Gastroesophageal sphincter (tissue), 4 donors: Measurements from ENCODE around the gene VIPR1. TPM values are rescaled to one million over a fixed set of nuclear protein-coding genes. Genes with fewer than 3 reads are reported as not detected.
A peak's percentile ranks its signal among the peaks of the same experiment; 100 is the strongest.
"Not testable (repeated sequence)": the region's sequence is repeated elsewhere in the genome, so short reads cannot be mapped to it uniquely, and the experiment has no call there.

Source experiments
- ATAC-seq: fragments of 150-250 bp; one replicate; pipeline ENCODE4 v1.9.1; 2016; ENCODE audit warnings: mild to moderate bottlenecking, moderate library complexity
- H3K27ac ChIP-seq, 4 donors: fragments of 200-600 bp; sonication (generic) in 3 of 4; 1 replicate in 3 of 4; 2 replicates in 1 of 4; pipeline ENCODE4 v1.5.1; 2016 to 2019
- H3K27me3 ChIP-seq: fragments of 200-600 bp; sonication (generic); one replicate; pipeline ENCODE4 v1.5.1; 2019
- H3K36me3 ChIP-seq, 2 donors: fragments of 200-600 bp; sonication (generic); one replicate each; pipeline ENCODE4 v1.5.1; 2019; ENCODE audit warnings: control low read depth in 1 of 2
- H3K4me1 ChIP-seq, 3 donors: fragments of 200-600 bp; sonication (generic); 1 replicate in 2 of 3; 2 replicates in 1 of 3; pipeline ENCODE4 v1.5.1; 2016 to 2019; ENCODE audit warnings: control low read depth in 2 of 3
- H3K4me3 ChIP-seq, 2 donors: fragments of 200-600 bp; sonication (generic); one replicate each; pipeline ENCODE4 v1.5.1; 2019; ENCODE audit warnings: mild to moderate bottlenecking in 1 of 2, moderate library complexity in 1 of 2
- H3K9me3 ChIP-seq, 3 donors: fragments of 200-600 bp; sonication (generic); one replicate each; pipeline ENCODE4 v1.5.1; 2017 to 2019; ENCODE audit warnings: control low read depth in 2 of 3
- EP300 ChIP-seq: sonication (generic); formaldehyde crosslinking; IDR thresholded peaks from one replicate; pipeline ENCODE4 v1.6.1; 2017; ENCODE audit warnings: antibody characterized with exemption, mild to moderate bottlenecking
- POLR2A ChIP-seq, 2 donors: fragments of 450-650 bp; IDR thresholded peaks; one replicate each; pipeline ENCODE4 v1.6.1; 2017; ENCODE audit warnings: antibody characterized with exemption in 2 of 2, mild to moderate bottlenecking in 2 of 2, moderate library complexity in 1 of 2
- POLR2AphosphoS5 ChIP-seq: sonication (generic); formaldehyde crosslinking; IDR thresholded peaks from one replicate; pipeline ENCODE4 v1.6.1; 2017; ENCODE audit warnings: antibody characterized with exemption
- WGBS, 2 donors: methylation state at CpG; one replicate each; pipeline ENCODE4 v1.1.5; 2018; ENCODE audit warnings: low coverage in 1 of 2; 5-methylcytosine and 5-hydroxymethylcytosine counted together
- total RNA-seq, 4 donors: library from RNA; depleted of rRNA; stranded (reverse); fragments of >200 nt; gene quantifications; one replicate each; pipeline ENCODE4 v1.1.0, GENCODE V29; 2016
- TF ChIP-seq, protein P1 (sequence below), 4 experiments: fragments of 200-600 bp in 2 of 4; fragments of 450-650 bp in 2 of 4; sonication (generic) in 1 of 4; IDR thresholded peaks; one replicate each; pipeline ENCODE4 v1.5.1; 2017 to 2019; ENCODE audit warnings: antibody characterized with exemption in 4 of 4, mild to moderate bottlenecking in 2 of 4, moderate library complexity in 2 of 4

VIPR1 gene
- total RNA-seq, 4 donors from 2014 or later, result 3.8 to 9.5 (median 5.9) TPM

DNA sequence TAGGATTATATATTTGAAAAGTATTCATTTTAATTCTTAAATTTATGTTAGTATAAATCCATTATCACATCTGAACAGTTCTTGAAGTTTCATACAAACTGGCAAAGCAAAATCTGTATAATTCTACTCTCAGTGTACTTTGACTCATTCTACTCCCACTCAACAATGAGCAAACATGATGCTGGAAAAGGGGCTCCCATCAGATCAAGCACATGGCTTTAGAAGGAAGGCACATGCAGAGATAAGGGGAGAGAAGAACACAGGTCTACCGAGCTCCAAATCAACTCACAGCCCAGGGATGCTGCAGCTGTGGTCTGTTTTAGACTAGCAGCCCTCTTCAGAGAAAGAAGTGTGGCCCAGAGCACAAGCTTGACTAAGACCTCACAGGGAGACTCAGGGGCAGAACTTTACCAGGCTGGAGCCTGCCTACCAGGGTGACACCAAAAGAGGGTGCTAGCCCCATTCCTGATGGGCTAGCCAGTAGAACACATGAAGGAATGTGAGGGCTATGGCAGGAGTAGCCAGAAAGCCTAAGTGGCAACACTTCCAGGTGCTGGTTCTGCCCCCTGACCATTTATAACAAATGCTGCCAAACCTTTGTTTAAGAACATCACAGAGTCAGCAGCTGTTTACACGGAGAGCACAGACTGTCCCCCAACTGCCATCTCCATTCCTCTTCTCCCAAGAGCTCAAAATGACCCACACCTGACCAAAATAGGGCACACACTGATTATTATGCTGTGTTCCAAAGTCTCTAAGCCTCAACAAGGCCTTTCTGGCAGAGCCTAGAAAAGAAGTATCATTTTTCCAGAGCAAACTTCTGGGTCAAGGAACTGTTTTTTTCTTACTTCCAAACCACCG is 59.8 kb downstream of the VIPR1 start:
- Histone ChIP-seq H3K27me3 (no peaks in the 10 kb centered on the region), H3K27ac (peak overlapping the region in 2 of 4 donors; percentile 3 to 26), H3K4me1 (peaks cover 0 to 9% (median 0%) of the 10 kb centered on the region in 3 donors), H3K36me3 (peaks cover 0 to 98% of the 10 kb centered on the region in 2 donors), H3K4me3 (no peak overlapping the region), H3K9me3 (no peaks in the 10 kb centered on the region)
- TF ChIP-seq EP300, result no peak
- TF ChIP-seq POLR2AphosphoS5, result no peak
- TF ChIP-seq POLR2A (IDR thresholded peaks at IDR 0.05), result no peak
- WGBS, 2 donors, result 63 to 71% methylated on average over 2 of the region's 3 CpGs
- no peak for ATAC-seq

DNA sequence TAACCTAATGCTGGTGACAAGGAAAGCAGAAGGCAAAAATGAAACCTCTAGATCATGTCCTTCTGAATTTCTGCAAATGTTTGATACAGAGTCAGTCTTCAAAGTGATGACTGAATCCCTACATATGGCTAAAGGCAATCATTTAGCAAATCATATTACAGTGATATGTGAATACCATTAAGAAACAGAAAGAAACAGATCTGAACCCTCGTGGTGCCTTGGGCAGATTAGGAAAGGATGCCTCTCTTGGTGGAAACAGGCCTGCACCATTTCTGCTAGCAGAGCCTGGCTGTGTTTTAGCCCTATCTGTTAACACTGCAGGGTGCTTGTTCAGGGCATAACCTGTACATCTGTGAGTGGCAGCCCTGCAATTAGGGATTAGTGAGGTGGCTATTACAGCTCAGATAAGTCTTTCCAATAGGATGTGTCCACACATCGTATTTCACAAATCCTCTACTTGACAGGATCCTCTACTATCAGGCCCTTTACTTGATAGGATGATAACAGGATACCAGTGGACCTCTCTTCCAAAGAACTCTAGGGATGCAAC is 67.2 kb downstream of the VIPR1 start:
- WGBS, 2 donors, result 46 to 70% methylated on average over 2 of the region's 2 CpGs
- TF ChIP-seq EP300 (no peak), POLR2AphosphoS5 (no peak), POLR2A (IDR thresholded peaks at IDR 0.05) (no peak)
- TF ChIP-seq, protein P1, sequence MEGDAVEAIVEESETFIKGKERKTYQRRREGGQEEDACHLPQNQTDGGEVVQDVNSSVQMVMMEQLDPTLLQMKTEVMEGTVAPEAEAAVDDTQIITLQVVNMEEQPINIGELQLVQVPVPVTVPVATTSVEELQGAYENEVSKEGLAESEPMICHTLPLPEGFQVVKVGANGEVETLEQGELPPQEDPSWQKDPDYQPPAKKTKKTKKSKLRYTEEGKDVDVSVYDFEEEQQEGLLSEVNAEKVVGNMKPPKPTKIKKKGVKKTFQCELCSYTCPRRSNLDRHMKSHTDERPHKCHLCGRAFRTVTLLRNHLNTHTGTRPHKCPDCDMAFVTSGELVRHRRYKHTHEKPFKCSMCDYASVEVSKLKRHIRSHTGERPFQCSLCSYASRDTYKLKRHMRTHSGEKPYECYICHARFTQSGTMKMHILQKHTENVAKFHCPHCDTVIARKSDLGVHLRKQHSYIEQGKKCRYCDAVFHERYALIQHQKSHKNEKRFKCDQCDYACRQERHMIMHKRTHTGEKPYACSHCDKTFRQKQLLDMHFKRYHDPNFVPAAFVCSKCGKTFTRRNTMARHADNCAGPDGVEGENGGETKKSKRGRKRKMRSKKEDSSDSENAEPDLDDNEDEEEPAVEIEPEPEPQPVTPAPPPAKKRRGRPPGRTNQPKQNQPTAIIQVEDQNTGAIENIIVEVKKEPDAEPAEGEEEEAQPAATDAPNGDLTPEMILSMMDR (IDR thresholded peaks at IDR 0.05), result no peak
- Histone ChIP-seq H3K36me3 (peaks cover 0 to 69% of the 10 kb centered on the region in 2 donors), H3K4me1 (no peaks in the 10 kb centered on the region), H3K27me3 (no peaks in the 10 kb centered on the region), H3K27ac (no peak overlapping the region), H3K9me3 (peaks cover 0 to 6% (median 0%) of the 10 kb centered on the region in 3 donors), H3K4me3 (no peak overlapping the region)
- no peak for ATAC-seq

DNA sequence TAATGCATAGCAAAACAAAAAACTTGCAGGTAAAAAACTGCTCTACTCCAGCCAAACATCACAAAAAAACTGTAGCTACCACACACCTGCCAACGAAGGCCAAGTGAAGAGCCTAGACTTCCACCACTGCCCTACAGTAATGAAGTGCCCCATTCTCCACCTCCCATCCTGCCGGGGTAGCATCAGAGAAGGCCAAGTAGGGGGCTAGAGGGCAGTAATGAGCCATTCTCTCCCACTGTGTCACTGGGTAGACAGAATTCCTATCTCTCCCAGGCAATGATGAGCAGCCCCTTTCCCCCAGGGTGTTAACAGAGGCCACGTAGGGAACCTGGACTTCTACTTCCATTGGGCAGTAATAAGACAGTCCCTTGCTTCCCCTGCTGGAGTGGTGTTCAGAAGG is 69.8 kb downstream of the VIPR1 start:
- Histone ChIP-seq H3K27me3 (no peaks in the 10 kb centered on the region), H3K4me1 (no peaks in the 10 kb centered on the region), H3K36me3 (peaks cover 0 to 43% of the 10 kb centered on the region in 2 donors), H3K27ac (no peak overlapping the region), H3K9me3 (peaks cover 0 to 6% (median 0%) of the 10 kb centered on the region in 3 donors), H3K4me3 (no peak overlapping the region)
- WGBS, 2 donors, result 88 to 100% methylated on average over 1 of the region's 3 CpGs
- TF ChIP-seq POLR2AphosphoS5 (no peak), POLR2A (IDR thresholded peaks at IDR 0.05) (no peak), EP300 (no peak)
- TF ChIP-seq, protein P1 (IDR thresholded peaks at IDR 0.05), result peak in 1 of 4 experiments; percentile 35
- ATAC-seq, result no peak

DNA sequence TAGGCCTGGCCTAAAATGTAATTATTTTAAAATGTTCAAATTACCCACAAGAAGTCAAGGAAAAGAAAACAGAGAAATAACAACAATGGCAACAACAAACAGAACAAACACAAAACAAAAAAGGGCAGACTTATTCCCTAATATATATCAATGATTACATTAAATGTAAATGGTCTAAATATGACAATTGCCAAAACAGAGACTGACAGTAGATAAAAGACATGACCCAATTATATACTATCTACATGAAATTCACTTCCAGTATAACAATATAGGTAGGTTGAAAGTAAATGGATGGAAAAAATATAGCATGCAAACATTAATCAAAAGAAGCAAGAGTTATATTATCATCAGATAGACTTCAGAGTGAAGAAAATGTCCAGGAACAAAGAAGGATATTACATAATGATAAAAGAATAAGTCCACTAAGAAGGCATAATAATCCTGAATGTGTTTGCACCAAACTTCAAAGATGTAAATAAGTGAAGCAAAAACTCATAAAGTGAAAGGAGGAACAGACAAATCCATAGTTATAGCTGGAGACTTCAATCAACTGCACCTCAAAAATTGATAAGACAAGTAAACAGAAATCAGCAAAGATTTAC is 72.8 kb downstream of the VIPR1 start:
- Histone ChIP-seq H3K27ac (no peak overlapping the region), H3K9me3 (peaks cover 0 to 6% (median 0%) of the 10 kb centered on the region in 3 donors), H3K36me3 (peaks cover 0 to 29% of the 10 kb centered on the region in 2 donors), H3K4me1 (peaks cover 0 to 15% (median 0%) of the 10 kb centered on the region in 3 donors), H3K4me3 (no peak overlapping the region), H3K27me3 (no peaks in the 10 kb centered on the region)
- no peak for ATAC-seq
- TF ChIP-seq, protein P1 (IDR thresholded peaks at IDR 0.05), result no peak
- TF ChIP-seq POLR2A (IDR thresholded peaks at IDR 0.05), result no peak
- TF ChIP-seq EP300, result no peak

DNA sequence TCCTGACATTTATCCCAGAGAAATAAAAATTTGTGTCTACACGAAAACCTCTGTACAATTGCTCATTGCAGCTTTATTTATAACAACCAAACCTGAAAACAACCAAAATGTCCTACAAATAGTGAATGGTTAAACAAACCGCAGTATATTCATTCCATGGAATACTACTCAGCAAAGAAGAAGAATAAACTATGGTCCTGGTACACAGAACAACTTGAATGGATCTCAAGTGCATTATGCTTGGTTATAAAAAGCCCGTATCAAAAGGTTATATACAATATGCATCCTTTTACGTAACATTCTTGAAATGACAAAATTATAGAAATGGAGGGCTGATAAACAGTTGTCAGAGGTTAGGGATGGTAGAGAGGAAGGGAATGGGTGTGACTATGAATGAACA is 75.6 kb downstream of the VIPR1 start:
- Histone ChIP-seq H3K9me3 (peaks cover 0 to 6% (median 0%) of the 10 kb centered on the region in 3 donors), H3K4me3 (no peak overlapping the region), H3K36me3 (peaks cover 0 to 25% of the 10 kb centered on the region in 2 donors), H3K27ac (no peak overlapping the region), H3K27me3 (no peaks in the 10 kb centered on the region), H3K4me1 (peaks cover 0 to 37% (median 10%) of the 10 kb centered on the region in 3 donors)
- TF ChIP-seq POLR2A (IDR thresholded peaks at IDR 0.05) (no peak), EP300 (no peak), POLR2AphosphoS5 (no peak)
- TF ChIP-seq, protein P1 (IDR thresholded peaks at IDR 0.05), result no peak
- 91 to 100% methylated on average over 2 to 4 of the region's 4 CpGs for WGBS, 2 donors
- ATAC-seq, result no peak

DNA sequence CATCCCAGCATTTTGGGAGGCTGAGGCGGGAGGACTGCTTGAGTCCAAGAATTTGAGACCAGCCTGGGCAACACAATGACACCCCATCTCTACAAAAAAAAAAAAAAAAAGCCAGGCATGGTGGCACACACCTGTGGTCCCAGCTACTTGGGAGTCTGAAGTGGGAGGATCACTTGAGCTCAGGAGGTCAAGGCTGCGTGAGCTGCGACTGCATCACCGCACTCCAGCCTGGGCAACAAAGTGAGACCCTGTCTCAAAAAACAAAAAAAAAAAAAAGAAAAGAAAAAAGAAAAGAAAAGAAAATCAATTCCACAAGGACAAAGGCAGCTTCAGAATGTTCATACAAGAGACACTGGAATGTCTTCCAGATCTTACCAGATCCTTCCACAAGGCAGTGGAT is 76.9 kb downstream of the VIPR1 start:
- Histone ChIP-seq H3K4me1 (peaks cover 0 to 39% (median 10%) of the 10 kb centered on the region in 3 donors), H3K36me3 (peaks cover 0 to 12% of the 10 kb centered on the region in 2 donors)
- not testable (repeated sequence) for H3K4me3 ChIP-seq, ATAC-seq, H3K9me3 ChIP-seq, H3K27ac ChIP-seq, H3K27me3 ChIP-seq
- 89% methylated on average over 4 of the region's 4 CpGs; no CpG with 5 or more reads in 1 of the 2 donors for WGBS, 2 donors
